Fibroblast of skin of right biceps (primary cell): ENCODE data around the gene PHOX2B.
"Not testable (repeated sequence)": the region's sequence is repeated elsewhere in the genome, so short reads cannot be mapped to it uniquely, and the experiment has no call there.

Experiments used
- DNase-seq: peaks from one replicate; pipeline ENCODE4 v3.0.0-alpha.2; 2013

PHOX2B gene

GRCh38 chr4:41747230-41748055 is 1.1 kb downstream of the PHOX2B start:
- DNase-seq = no peak

- DNase-seq = no peak
Observed at GRCh38 chr4:41746440-41747229, 1.9 kb downstream of the PHOX2B start.

DNA sequence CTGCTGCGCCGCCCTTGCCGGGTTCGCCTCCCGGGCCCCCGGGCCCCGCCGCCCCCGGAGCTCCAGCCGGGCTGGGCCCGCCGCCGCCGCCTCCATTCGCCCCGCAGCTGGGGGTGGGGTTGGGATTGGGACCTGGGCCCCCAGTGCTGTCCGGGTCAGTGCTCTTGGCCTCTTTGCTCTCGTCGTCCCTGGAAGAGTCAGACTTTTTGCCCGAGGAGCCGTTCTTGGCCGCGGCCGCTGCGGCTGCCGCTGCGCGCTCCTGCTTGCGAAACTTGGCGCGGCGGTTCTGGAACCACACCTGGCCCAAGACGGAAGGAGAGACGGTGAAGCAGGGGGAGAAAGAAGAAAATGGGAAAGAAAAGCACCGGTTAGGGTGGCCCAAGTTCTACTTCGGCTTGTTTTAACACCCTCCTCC is 2.5 kb downstream of the PHOX2B start:
- DNase-seq = no peak

- no peak for DNase-seq
Observed at GRCh38 chr4:41745292-41746024, 3.1 kb downstream of the PHOX2B start.

GRCh38 chr4:41744572-41745291 is 3.8 kb downstream of the PHOX2B start:
- no peak for DNase-seq

- no peak for DNase-seq
Observed at GRCh38 chr4:41741354-41741753, 7.2 kb downstream of the PHOX2B start.

DNA sequence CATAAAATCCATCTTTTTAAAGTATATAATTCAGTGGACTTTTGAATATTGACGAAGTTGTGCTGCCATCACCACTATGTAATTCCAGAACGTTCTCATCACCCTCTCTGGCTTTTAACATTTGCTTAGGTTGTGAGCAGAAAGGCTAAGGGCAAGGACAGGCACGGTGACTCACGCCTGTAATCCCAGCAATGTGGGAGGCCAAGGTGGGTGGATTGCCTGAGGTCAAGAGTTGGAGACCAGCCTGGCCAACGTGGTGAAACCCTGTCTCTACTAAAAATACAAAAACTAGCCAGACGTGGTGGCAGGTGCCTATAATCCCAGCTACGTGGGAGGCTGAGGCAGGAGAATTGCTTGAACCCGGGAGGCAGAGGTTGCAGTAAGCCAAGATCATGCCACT is 11.0 kb downstream of the PHOX2B start:
- not testable (repeated sequence) for DNase-seq

DNA sequence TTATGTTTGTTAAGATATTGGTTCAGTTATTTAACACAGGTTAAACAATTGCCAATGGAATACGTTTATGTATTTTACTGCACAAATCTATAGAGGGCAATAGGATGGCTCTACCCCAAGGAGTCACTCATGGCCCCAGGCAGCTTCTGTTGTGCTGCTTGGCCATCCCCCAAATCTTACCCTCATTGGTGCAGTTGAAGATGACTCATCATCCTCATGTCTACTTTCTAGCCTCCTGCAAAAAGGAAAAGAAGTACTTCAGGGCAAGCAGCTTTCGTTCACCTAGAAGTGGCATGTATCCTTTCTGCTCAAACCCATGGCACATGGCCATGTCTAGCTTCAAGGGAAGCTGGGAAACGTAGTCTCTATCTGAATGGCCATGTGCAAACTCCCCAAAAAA is 14.2 kb downstream of the PHOX2B start:
- no peak for DNase-seq

DNA sequence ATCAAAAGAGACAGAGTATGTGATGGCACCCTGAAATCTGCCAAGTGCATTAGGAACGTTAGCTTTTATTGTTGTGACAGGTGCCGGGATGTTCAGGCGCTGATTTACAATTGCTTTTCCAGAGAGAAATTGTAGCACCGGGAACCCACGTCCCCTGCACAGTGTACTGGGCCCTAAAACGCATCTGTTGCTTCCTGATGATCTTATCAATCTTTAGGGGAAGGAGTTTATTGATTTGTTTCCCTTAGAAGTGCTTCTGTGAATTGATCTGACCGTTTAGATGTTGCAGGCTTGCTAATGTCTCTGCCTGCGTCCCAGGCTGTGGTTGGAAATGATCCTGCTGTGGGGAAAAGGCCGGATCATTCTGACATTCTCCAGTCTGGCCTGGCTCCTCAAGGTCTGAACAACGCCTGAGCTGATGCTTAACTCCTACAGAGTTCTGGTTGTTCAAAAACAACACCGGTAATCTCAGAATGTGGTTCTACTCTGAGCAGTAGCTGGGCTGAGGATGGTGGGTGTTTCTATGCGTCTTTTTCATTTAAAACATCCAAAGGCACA is 16.9 kb downstream of the PHOX2B start:
- DNase-seq = no peak

- no peak for DNase-seq
Observed at GRCh38 chr4:41728573-41728913, 20.0 kb downstream of the PHOX2B start.

- DNase-seq = no peak
Observed at GRCh38 chr4:41727861-41728572, 20.5 kb downstream of the PHOX2B start.

DNA sequence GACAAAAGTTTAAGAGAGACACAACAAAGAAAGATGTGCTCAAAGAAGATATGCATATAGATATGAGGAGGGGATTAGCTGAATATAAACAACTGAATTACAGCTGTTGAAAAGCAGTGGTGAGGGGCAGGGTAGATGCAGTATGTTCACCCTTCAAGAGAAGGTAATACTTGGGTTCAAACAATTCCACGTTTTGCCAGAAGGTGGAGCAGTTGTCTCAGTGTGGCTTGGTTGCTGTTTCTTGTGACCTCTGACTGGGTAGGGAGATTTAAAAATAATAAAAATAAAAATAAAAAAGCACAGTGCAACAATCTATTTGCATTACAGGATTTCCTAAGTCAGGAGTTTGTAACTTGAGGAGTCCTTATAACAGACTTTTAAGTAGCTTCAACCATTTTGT is 23.3 kb downstream of the PHOX2B start:
- DNase-seq = no peak

DNA sequence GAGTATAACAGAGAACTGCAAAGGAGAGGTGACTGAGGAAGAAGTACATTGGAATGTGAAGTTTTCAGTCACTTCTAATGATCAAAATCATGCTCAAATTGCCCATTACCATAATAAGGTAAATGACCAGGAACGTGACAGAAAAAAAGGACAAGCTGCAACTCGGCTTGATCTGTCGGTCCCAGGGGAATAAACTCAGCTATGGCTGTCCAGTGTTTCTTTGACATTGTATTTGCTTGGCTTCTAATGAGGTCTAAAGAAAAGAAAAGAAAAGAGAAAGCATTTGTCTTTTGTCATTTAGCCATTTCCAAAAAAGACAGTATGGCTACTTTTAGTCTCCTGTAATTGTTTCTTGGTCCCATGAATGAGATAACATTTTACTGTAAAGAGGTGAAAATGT is 25.2 kb downstream of the PHOX2B start:
- DNase-seq = no peak

DNA sequence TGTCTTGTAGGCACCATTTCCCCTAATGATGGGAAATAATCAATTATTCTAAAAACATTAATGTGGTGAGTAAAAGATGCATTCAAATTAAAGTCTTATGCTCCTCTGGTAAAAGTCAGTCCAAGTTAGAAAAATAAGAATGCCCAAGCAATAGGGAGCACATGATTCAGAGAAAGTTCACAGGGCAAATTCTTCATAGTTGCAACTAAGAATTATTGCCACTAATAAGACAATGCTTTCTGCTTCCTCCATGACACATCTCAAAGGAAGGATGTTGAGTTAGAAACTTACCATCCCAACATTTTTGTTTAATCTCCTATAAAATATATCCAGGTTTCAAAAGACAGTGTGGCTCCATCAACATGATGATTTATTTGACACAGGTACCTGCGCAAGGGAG is 26.3 kb downstream of the PHOX2B start:
- DNase-seq = no peak

- DNase-seq = peak; percentile 44
Observed at GRCh38 chr4:41719417-41719816, 29.1 kb downstream of the PHOX2B start.

- DNase-seq = peak; percentile 75
Observed at GRCh38 chr4:41718907-41719306, 29.6 kb downstream of the PHOX2B start.

DNA sequence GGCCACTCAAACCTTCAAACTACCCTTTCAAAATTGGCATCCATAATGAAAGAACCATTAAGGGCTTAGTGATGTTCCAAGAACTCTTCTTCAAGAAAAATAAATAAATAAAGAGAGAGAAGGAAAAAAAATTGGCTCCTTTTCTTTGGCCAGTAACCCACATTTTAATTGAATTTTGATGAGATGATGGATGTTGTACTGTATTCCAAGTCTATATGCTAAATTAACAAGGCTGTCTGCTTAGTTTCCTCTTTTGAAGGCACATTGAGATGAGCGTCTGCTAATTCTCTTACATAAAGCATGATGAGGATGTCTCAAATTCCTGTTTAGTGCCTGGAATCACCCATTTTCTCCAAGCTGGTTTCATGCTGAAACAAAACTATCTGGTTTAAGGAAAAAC is 33.4 kb downstream of the PHOX2B start:
- no peak for DNase-seq

- DNase-seq = no peak
Observed at GRCh38 chr4:41714364-41715000, 34.0 kb downstream of the PHOX2B start.

DNA sequence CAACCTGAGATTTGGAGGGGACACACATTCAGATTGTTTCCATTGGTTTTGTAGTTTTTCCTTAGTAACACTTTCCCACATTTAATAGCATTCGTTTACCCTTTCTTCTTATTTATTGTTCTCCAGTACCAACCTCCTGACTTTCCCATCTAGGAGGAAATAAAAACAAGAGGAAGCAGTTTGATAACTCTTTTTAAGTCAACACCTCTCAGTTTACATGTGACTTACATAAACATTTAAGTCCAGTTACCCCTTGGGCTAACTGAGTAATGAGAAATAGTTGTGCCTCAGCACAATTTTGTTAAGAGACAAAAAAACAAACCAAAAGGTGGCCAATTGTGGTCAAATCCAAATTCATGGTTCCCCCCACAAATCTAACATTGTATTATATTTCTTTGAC is 34.8 kb downstream of the PHOX2B start:
- DNase-seq = no peak

GRCh38 chr4:41712425-41712824 is 36.1 kb downstream of the PHOX2B start:
- DNase-seq = no peak

DNA sequence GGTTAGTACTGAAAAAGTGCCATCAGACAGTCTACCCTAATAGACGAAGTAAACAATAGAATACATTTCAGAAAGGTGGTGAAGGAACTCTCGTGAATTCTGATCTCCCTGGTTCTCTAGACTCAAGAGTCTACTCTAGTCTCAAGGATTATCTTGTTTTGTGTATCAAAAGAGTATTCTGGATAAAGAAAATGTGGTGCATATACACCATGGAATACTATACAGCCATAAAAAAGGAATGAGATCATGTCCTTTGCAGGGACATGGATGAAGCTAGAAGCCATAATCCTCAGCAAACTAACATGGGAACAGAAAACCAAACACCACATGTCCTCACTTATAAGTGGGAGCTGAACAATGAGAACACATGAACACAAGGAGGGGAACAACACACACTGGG is 36.9 kb downstream of the PHOX2B start:
- DNase-seq = not testable (repeated sequence)
